ENCODE data around the gene TPM1. TPM values are rescaled to one million over a fixed set of nuclear protein-coding genes. Genes with fewer than 3 reads are reported as not detected.
"Not testable (repeated sequence)": the region's sequence is repeated elsewhere in the genome, so short reads cannot be mapped to it uniquely, and the experiment has no call there.

The TPM1 gene
- polyA plus RNA-seq (2013, experiment 1 of 4): 870 TPM
- polyA plus RNA-seq (2013, experiment 2 of 4): 825 TPM
- polyA plus RNA-seq (2013, experiment 3 of 4): 574 TPM
- 642 TPM for polyA plus RNA-seq (2013, experiment 4 of 4)

- peak within 1 kb of the TSS; percentile 88 for H3K4me3 ChIP-seq (ENCODE audit: insufficient read depth, low read depth, low read length)
- peaks cover 35% of the 10 kb centered on the region for H3K4me1 ChIP-seq (ENCODE audit: control insufficient read depth, insufficient read depth, low read length)
- 0% methylated on average over 84 of the region's 84 CpGs for WGBS, 2 experiments
- peaks cover 4% of the 10 kb centered on the region for H3K27me3 ChIP-seq (ENCODE audit: control insufficient read depth, insufficient read depth, low read length, poor library complexity, severe bottlenecking)
- H3K9me3 ChIP-seq (ENCODE audit: control insufficient read depth, low read length): no peaks in the 10 kb centered on the region
- H3K36me3 ChIP-seq (ENCODE audit: control insufficient read depth, insufficient read depth, low read length): peaks cover 9% of the 10 kb centered on the region
- H3K27ac ChIP-seq (ENCODE audit: insufficient read depth, low read depth, low read length, poor library complexity, severe bottlenecking): peak within 1 kb of the TSS; percentile 70
Observed at GRCh38 chr15:63041974-63042876, at the start of gene TPM1. TPM1 (plus strand) TSS chr15:63042747; CDS start chr15:63042830, 83 bp downstream.

- Histone ChIP-seq H3K36me3 (ENCODE audit: control insufficient read depth, insufficient read depth, low read length) (no peaks in the 10 kb centered on the region), H3K27ac (ENCODE audit: insufficient read depth, low read depth, low read length, poor library complexity, severe bottlenecking) (no peak overlapping the region), H3K9me3 (ENCODE audit: control insufficient read depth, low read length) (no peaks in the 10 kb centered on the region), H3K4me1 (ENCODE audit: control insufficient read depth, insufficient read depth, low read length) (peaks cover 20% of the 10 kb centered on the region), H3K4me3 (ENCODE audit: insufficient read depth, low read depth, low read length) (no peak overlapping the region), H3K27me3 (ENCODE audit: control insufficient read depth, insufficient read depth, low read length, poor library complexity, severe bottlenecking) (no peaks in the 10 kb centered on the region)
- 53 to 59% methylated on average over 7 of the region's 7 CpGs for WGBS, 2 experiments
Observed at GRCh38 chr15:62993066-62993465, 49.5 kb upstream of the TPM1 start.

GRCh38 chr15:62993632-62994031 is 48.9 kb upstream of the TPM1 start:
- H3K36me3 ChIP-seq (ENCODE audit: control insufficient read depth, insufficient read depth, low read length); H3K27me3 ChIP-seq (ENCODE audit: control insufficient read depth, insufficient read depth, low read length, poor library complexity, severe bottlenecking); H3K27ac ChIP-seq (ENCODE audit: insufficient read depth, low read depth, low read length, poor library complexity, severe bottlenecking); H3K9me3 ChIP-seq (ENCODE audit: control insufficient read depth, low read length); H3K4me3 ChIP-seq (ENCODE audit: insufficient read depth, low read depth, low read length): not testable (repeated sequence)
- 94 to 95% methylated on average over 4 of the region's 4 CpGs for WGBS, 2 experiments
- H3K4me1 ChIP-seq (ENCODE audit: control insufficient read depth, insufficient read depth, low read length): peaks cover 20% of the 10 kb centered on the region

GRCh38 chr15:62994439-62994838 is 48.1 kb upstream of the TPM1 start:
- no peaks in the 10 kb centered on the region for H3K9me3 ChIP-seq (ENCODE audit: control insufficient read depth, low read length)
- H3K4me3 ChIP-seq (ENCODE audit: insufficient read depth, low read depth, low read length): no peak overlapping the region
- no peaks in the 10 kb centered on the region for H3K36me3 ChIP-seq (ENCODE audit: control insufficient read depth, insufficient read depth, low read length)
- peaks cover 20% of the 10 kb centered on the region for H3K4me1 ChIP-seq (ENCODE audit: control insufficient read depth, insufficient read depth, low read length)
- H3K27me3 ChIP-seq (ENCODE audit: control insufficient read depth, insufficient read depth, low read length, poor library complexity, severe bottlenecking): no peaks in the 10 kb centered on the region
- WGBS, 2 experiments: 88 to 91% methylated on average over 4 of the region's 4 CpGs
- H3K27ac ChIP-seq (ENCODE audit: insufficient read depth, low read depth, low read length, poor library complexity, severe bottlenecking): no peak overlapping the region

GRCh38 chr15:62994975-62995681 is 47.4 kb upstream of the TPM1 start:
- peaks cover 20% of the 10 kb centered on the region for H3K4me1 ChIP-seq (ENCODE audit: control insufficient read depth, insufficient read depth, low read length)
- H3K36me3 ChIP-seq (ENCODE audit: control insufficient read depth, insufficient read depth, low read length): no peaks in the 10 kb centered on the region
- no peak overlapping the region for H3K27ac ChIP-seq (ENCODE audit: insufficient read depth, low read depth, low read length, poor library complexity, severe bottlenecking)
- H3K9me3 ChIP-seq (ENCODE audit: control insufficient read depth, low read length): no peaks in the 10 kb centered on the region
- 90 to 98% methylated on average over 2 to 3 of the region's 3 CpGs for WGBS, 2 experiments
- H3K4me3 ChIP-seq (ENCODE audit: insufficient read depth, low read depth, low read length): no peak overlapping the region
- H3K27me3 ChIP-seq (ENCODE audit: control insufficient read depth, insufficient read depth, low read length, poor library complexity, severe bottlenecking): no peaks in the 10 kb centered on the region

- Histone ChIP-seq H3K4me1 (ENCODE audit: control insufficient read depth, insufficient read depth, low read length) (peaks cover 22% of the 10 kb centered on the region), H3K27ac (ENCODE audit: insufficient read depth, low read depth, low read length, poor library complexity, severe bottlenecking) (no peak overlapping the region), H3K9me3 (ENCODE audit: control insufficient read depth, low read length) (no peaks in the 10 kb centered on the region), H3K4me3 (ENCODE audit: insufficient read depth, low read depth, low read length) (no peak overlapping the region), H3K27me3 (ENCODE audit: control insufficient read depth, insufficient read depth, low read length, poor library complexity, severe bottlenecking) (no peaks in the 10 kb centered on the region), H3K36me3 (ENCODE audit: control insufficient read depth, insufficient read depth, low read length) (no peaks in the 10 kb centered on the region)
- WGBS, 2 experiments: 95 to 97% methylated on average over 3 of the region's 3 CpGs
Observed at GRCh38 chr15:62997441-62997840, 45.1 kb upstream of the TPM1 start.

GRCh38 chr15:62998262-62998890 is 44.2 kb upstream of the TPM1 start:
- H3K27ac ChIP-seq (ENCODE audit: insufficient read depth, low read depth, low read length, poor library complexity, severe bottlenecking): no peak overlapping the region
- 94 to 99% methylated on average over 6 of the region's 6 CpGs for WGBS, 2 experiments

GRCh38 chr15:62999178-62999577 is 43.4 kb upstream of the TPM1 start:
- no peaks in the 10 kb centered on the region for H3K27me3 ChIP-seq (ENCODE audit: control insufficient read depth, insufficient read depth, low read length, poor library complexity, severe bottlenecking)
- no peak overlapping the region for H3K27ac ChIP-seq (ENCODE audit: insufficient read depth, low read depth, low read length, poor library complexity, severe bottlenecking)
- 91 to 97% methylated on average over 4 of the region's 4 CpGs for WGBS, 2 experiments
- H3K9me3 ChIP-seq (ENCODE audit: control insufficient read depth, low read length): no peaks in the 10 kb centered on the region
- H3K4me3 ChIP-seq (ENCODE audit: insufficient read depth, low read depth, low read length): no peak overlapping the region
- H3K4me1 ChIP-seq (ENCODE audit: control insufficient read depth, insufficient read depth, low read length): peaks cover 13% of the 10 kb centered on the region
- no peaks in the 10 kb centered on the region for H3K36me3 ChIP-seq (ENCODE audit: control insufficient read depth, insufficient read depth, low read length)

More at GRCh38 chr15:62998262-62998890, 44.2 kb upstream of the TPM1 start:
- H3K27me3 ChIP-seq (ENCODE audit: control insufficient read depth, insufficient read depth, low read length, poor library complexity, severe bottlenecking): no peaks in the 10 kb centered on the region
- H3K4me1 ChIP-seq (ENCODE audit: control insufficient read depth, insufficient read depth, low read length): peaks cover 13% of the 10 kb centered on the region
- no peak overlapping the region for H3K4me3 ChIP-seq (ENCODE audit: insufficient read depth, low read depth, low read length)
- no peaks in the 10 kb centered on the region for H3K36me3 ChIP-seq (ENCODE audit: control insufficient read depth, insufficient read depth, low read length)
- no peaks in the 10 kb centered on the region for H3K9me3 ChIP-seq (ENCODE audit: control insufficient read depth, low read length)

GRCh38 chr15:62999923-63000561 is 42.5 kb upstream of the TPM1 start:
- Histone ChIP-seq H3K27me3 (ENCODE audit: control insufficient read depth, insufficient read depth, low read length, poor library complexity, severe bottlenecking) (no peaks in the 10 kb centered on the region), H3K27ac (ENCODE audit: insufficient read depth, low read depth, low read length, poor library complexity, severe bottlenecking) (peak overlapping the region; percentile 65), H3K4me3 (ENCODE audit: insufficient read depth, low read depth, low read length) (no peak overlapping the region), H3K9me3 (ENCODE audit: control insufficient read depth, low read length) (no peaks in the 10 kb centered on the region), H3K36me3 (ENCODE audit: control insufficient read depth, insufficient read depth, low read length) (no peaks in the 10 kb centered on the region), H3K4me1 (ENCODE audit: control insufficient read depth, insufficient read depth, low read length) (peaks cover 18% of the 10 kb centered on the region)
- 73 to 74% methylated on average over 12 of the region's 12 CpGs for WGBS, 2 experiments

All from ectodermal cell (in vitro differentiated cells).